Measurements from ENCODE around the gene EID2B.
A peak's percentile ranks its signal among the peaks of the same experiment; 100 is the strongest.

EID2B gene

DNA sequence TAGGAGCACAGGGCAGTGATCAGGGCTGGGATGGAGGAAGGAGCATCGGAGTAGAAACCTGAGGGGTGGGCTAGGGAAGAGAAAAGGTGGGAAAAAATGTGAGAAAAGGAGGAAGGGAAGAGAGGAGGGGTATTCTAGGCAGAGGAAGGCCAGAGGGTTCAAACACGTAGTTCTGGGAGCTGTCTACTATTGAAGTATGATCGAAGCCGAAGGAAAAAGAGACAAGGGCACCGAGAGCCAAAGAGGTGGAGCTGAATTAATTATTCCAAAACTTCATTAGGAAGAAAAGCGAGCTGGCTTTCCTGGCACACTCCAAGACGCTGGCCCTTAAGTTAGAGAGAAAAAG is 26.1 kb downstream of the EID2B start:
- Histone ChIP-seq H3F3A (ENCODE audit: insufficient read depth, low read length) (no peaks in the 10 kb centered on the region), H3K79me2 (ENCODE audit: insufficient read depth, low read length) (no peaks in the 10 kb centered on the region), H2AFZ (ENCODE audit: low read length) (no peak overlapping the region), H3K4me1 (ENCODE audit: insufficient read depth, low read length, severe bottlenecking) (peaks cover 14% of the 10 kb centered on the region), H3K9ac (ENCODE audit: low read length) (no peak overlapping the region), H4K20me1 (ENCODE audit: insufficient read depth, low read length) (no peaks in the 10 kb centered on the region), H3K9me2 (ENCODE audit: low read depth, low read length) (no peaks in the 10 kb centered on the region), H3K4me2 (ENCODE audit: low read length) (no peak overlapping the region), H3K27ac (ENCODE audit: low read depth, low read length, poor library complexity, severe bottlenecking) (no peak overlapping the region), H3K4me3 (ENCODE audit: low read depth, low read length, poor library complexity, severe bottlenecking) (no peak overlapping the region), H3K9me3 (ENCODE audit: low read length) (no peaks in the 10 kb centered on the region), H3K36me3 (ENCODE audit: insufficient read depth, low read length) (no peaks in the 10 kb centered on the region; the same call in 1 of the 2 replicates), H3K27me3 (ENCODE audit: insufficient read depth, low read length) (peaks cover 5% of the 10 kb centered on the region; the same call in 1 of the 2 replicates)
- TF ChIP-seq EZH2 (IDR thresholded peaks at IDR 0.05; ENCODE audit: borderline replicate concordance, low read length): no peak
- TF ChIP-seq, protein P1, sequence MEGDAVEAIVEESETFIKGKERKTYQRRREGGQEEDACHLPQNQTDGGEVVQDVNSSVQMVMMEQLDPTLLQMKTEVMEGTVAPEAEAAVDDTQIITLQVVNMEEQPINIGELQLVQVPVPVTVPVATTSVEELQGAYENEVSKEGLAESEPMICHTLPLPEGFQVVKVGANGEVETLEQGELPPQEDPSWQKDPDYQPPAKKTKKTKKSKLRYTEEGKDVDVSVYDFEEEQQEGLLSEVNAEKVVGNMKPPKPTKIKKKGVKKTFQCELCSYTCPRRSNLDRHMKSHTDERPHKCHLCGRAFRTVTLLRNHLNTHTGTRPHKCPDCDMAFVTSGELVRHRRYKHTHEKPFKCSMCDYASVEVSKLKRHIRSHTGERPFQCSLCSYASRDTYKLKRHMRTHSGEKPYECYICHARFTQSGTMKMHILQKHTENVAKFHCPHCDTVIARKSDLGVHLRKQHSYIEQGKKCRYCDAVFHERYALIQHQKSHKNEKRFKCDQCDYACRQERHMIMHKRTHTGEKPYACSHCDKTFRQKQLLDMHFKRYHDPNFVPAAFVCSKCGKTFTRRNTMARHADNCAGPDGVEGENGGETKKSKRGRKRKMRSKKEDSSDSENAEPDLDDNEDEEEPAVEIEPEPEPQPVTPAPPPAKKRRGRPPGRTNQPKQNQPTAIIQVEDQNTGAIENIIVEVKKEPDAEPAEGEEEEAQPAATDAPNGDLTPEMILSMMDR (IDR thresholded peaks at IDR 0.05; ENCODE audit: low read length): no peak

DNA sequence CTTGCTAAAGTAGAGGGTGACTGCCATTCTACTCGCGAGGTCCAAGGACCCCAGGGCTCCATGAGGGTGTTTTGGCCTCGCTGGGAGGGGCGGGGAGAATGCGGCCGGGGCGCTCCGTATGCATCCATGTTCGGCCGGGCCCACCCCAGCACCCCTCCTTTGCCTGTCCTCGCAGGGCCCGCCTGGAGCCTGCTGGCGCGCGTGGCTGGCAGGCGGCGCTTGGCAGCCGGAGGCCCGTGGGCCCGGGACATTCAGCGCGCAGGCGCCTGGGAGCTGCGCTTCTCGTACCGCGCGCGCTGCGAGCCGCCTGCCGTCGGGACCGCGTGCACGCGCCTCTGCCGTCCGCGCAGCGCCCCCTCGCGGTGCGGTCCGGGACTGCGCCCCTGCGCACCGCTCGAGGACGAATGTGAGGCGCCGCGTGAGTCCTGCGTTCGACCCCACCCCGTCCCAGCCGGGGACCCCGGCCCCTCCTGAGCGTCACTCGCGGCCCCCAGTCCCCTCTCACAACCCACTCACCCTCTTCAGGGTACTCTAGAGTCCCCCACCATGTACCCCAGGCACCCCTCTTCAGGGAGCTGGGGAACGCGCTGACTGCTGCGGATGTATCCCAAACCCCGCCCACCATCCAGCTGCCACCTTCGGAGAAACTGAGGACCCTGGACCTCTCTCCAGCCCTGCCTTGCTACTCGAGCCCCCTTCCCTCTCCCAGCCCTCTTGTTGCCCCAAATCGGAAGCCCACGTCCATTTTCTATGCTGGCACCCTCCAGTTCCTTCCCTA is 29.8 kb downstream of the EID2B start:
- H3K4me2 ChIP-seq (ENCODE audit: low read length): peak overlapping the region; percentile 20; the same call in 1 of the 2 replicates
- no peaks in the 10 kb centered on the region; the same call in 1 of the 2 replicates for H3K36me3 ChIP-seq (ENCODE audit: insufficient read depth, low read length)
- no peaks in the 10 kb centered on the region for H3K9me2 ChIP-seq (ENCODE audit: low read depth, low read length)
- no peaks in the 10 kb centered on the region for H3K9me3 ChIP-seq (ENCODE audit: low read length)
- no peak overlapping the region for H3K27ac ChIP-seq (ENCODE audit: low read depth, low read length, poor library complexity, severe bottlenecking)
- no peak overlapping the region for H2AFZ ChIP-seq (ENCODE audit: low read length)
- no peaks in the 10 kb centered on the region for H3F3A ChIP-seq (ENCODE audit: insufficient read depth, low read length)
- no peak overlapping the region for H3K9ac ChIP-seq (ENCODE audit: low read length)
- TF ChIP-seq EZH2 (IDR thresholded peaks at IDR 0.05; ENCODE audit: borderline replicate concordance, low read length): no peak
- TF ChIP-seq, protein P1 (IDR thresholded peaks at IDR 0.05; ENCODE audit: low read length): peak; percentile 72
- H3K79me2 ChIP-seq (ENCODE audit: insufficient read depth, low read length): no peaks in the 10 kb centered on the region
- H3K27me3 ChIP-seq (ENCODE audit: insufficient read depth, low read length): peaks cover 5% of the 10 kb centered on the region
- H3K4me3 ChIP-seq (ENCODE audit: low read depth, low read length, poor library complexity, severe bottlenecking): no peak overlapping the region
- H4K20me1 ChIP-seq (ENCODE audit: insufficient read depth, low read length): no peaks in the 10 kb centered on the region
- peaks cover 24% of the 10 kb centered on the region for H3K4me1 ChIP-seq (ENCODE audit: insufficient read depth, low read length, severe bottlenecking)

DNA sequence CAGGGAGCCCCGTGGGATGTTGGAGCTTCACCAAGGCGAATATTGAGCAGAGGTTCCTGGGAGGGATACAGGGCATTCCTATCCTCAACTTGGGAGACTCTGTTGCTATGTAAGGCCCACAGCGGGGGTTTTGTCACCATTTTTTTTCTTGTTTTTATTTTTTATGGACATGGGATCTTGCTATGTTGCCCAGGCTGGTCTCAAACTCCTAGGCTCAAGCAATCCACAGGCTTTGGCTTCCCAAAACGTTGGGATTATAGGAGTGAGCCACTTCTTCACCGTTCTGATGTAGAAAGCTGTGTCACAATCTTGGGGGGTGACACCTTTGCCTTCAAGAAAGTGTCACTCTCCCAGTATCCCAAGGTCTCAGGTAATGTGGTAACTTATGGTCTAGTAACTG is 31.3 kb downstream of the EID2B start:
- no peak overlapping the region for H3K27ac ChIP-seq (ENCODE audit: low read depth, low read length, poor library complexity, severe bottlenecking)
- H3F3A ChIP-seq (ENCODE audit: insufficient read depth, low read length): no peaks in the 10 kb centered on the region
- H3K27me3 ChIP-seq (ENCODE audit: insufficient read depth, low read length): peaks cover 5% of the 10 kb centered on the region
- no peaks in the 10 kb centered on the region for H3K79me2 ChIP-seq (ENCODE audit: insufficient read depth, low read length)
- H3K4me2 ChIP-seq (ENCODE audit: low read length): no peak overlapping the region
- no peak for TF ChIP-seq EZH2 (IDR thresholded peaks at IDR 0.05; ENCODE audit: borderline replicate concordance, low read length)
- TF ChIP-seq, protein P1 (IDR thresholded peaks at IDR 0.05; ENCODE audit: low read length): no peak
- H3K9ac ChIP-seq (ENCODE audit: low read length): no peak overlapping the region
- no peak overlapping the region for H3K4me3 ChIP-seq (ENCODE audit: low read depth, low read length, poor library complexity, severe bottlenecking)
- no peaks in the 10 kb centered on the region; the same call in 1 of the 2 replicates for H3K36me3 ChIP-seq (ENCODE audit: insufficient read depth, low read length)
- H3K9me3 ChIP-seq (ENCODE audit: low read length): no peaks in the 10 kb centered on the region
- no peaks in the 10 kb centered on the region for H4K20me1 ChIP-seq (ENCODE audit: insufficient read depth, low read length)
- H3K9me2 ChIP-seq (ENCODE audit: low read depth, low read length): no peaks in the 10 kb centered on the region
- H3K4me1 ChIP-seq (ENCODE audit: insufficient read depth, low read length, severe bottlenecking): peaks cover 27% of the 10 kb centered on the region
- no peak overlapping the region for H2AFZ ChIP-seq (ENCODE audit: low read length)
